HG03175 (cell line): Measurements from ENCODE around the gene ING5.

Experiments used
- ATAC-seq: cut with Tn5 transposase; IDR thresholded peaks from one replicate; pipeline ENCODE4 v1.9.1; 2021; ENCODE audit warnings: mild to moderate bottlenecking, moderate library complexity; ENCODE audit not compliant: unreplicated experiment

ING5 gene

DNA sequence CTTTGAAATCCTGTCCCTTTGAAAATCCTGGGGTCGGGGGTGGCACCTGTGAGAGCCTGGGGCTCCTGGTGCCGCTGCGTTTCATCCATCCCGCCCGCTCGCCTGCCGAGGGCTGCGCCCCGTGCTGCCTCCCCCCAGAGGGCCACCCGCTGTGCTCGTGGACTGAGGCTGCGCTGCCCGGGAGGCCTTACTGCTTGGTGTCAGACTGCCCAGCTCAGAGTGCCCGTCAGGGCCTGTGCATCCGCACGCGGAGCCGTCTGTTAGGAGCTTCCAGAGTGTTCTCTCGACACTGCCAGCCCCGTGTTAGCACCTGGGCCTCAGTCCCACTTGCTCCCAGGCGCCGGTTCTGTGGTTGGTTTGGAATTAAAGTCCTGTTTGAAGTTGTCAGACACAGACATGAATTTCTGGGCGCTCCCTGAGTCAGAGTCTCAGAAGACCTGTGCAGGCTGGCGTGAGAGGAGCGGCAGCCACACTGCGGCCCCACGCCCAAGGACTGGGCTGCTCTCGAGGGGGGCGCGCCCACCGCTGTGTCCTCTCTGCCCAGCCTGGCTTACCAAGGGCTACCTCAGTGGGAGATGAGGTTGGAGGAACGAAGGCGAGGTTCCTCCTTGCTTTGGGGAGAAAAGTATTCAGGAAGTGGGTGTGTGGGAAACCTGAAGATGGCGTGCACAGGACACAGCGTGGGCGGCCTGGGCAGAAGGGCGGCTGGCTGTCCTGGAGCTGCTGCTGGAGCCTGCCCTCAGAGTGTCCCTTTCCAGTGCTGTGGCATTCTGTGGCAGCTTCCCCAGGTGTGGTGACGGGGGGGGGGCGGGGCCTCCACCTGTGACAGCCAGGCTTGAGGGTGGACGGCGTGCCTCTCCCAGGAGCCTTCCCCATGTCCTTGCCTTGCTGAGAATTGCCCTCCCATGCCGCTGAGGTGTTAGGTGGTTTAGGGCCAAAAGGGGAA, 29.3 kb upstream of the ING5 start:
- no peak for ATAC-seq

GRCh38 chr2:241673189-241673663, 28.6 kb upstream of the ING5 start:
- no peak for ATAC-seq

DNA sequence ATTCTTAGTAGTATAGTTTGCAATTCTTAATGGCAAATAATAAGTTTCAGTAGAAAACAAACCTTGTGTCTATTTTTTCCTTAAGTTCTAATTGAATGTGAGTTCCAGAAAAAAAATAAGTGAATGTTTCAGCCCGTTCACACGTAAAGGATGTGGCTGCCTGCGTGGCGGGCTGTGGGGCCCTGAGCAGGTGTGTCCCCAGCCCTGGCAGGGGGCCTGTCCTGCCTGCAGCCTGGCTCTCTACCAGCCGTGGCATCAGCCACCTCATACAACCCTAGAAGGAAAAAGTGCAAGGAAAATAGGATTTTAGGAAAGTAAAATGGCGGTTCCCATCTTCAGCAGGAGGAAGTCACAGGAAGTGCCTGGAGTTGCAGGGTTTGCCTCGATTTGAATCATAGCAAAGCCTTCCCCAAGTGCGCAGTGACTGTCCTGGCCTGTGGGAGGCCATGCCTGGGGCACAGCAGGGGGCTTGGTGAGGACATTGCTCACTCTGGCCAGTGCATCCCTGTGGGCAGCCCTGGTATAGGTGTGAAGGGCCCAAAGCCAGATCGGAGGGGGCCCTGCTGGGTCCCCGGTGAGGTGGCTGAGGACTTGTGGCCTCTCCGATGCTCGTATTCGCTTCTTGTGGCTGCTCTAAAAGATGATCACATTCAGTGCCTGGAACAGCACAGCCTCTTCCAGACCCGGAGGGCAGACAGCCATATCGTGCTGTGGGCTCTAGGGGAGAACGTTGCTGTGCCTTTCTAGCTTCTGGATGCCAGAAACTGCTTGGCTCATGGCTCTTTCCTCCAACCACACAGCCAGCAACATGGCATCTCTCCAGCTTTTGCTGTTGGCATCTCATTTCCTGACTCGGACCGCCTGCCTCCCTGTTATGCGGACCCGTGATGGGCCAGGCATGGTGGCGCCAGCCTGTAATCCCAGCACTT, 27.8 kb upstream of the ING5 start:
- ATAC-seq, result no peak

DNA sequence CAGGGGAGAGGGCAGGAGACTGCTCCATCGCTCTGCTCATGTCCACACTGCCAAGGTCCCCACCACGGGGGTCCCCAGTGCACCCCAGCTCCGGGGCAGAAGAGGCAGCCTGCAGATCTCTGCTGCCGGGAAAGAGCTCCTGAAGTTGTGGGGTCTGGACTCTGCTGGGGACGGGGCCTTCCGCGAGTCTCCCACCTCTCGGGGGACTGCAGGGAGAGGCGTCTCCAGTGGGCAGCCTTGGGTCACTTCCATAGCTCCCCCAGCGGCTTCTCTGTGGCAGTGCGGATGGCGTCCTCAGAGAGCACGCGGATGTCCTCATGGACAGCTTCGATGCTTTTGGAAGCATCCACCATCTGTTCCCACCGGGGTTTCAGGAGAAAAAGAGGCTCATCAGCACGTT, 26.0 kb upstream of the ING5 start:
- no peak for ATAC-seq

DNA sequence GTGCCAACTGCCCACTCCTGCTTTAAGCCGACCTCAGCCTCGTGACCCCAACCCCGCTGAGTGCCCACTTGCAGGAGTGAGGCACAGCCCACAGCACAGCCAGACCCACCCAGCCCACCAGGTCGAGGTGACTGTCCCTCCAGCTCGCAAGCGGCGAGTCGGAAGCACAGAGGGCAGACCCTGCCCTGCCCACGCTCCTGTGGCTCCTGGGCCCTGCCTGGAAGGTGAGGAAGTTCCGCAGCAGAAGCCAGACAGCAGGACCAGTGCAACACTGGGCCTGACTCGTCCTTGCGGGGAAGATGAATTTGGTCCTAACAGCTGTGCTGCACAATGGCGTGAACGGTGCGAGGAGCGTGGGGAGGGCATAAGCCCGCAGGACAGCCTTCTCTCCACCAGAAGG, 25.2 kb upstream of the ING5 start:
- no peak for ATAC-seq

DNA sequence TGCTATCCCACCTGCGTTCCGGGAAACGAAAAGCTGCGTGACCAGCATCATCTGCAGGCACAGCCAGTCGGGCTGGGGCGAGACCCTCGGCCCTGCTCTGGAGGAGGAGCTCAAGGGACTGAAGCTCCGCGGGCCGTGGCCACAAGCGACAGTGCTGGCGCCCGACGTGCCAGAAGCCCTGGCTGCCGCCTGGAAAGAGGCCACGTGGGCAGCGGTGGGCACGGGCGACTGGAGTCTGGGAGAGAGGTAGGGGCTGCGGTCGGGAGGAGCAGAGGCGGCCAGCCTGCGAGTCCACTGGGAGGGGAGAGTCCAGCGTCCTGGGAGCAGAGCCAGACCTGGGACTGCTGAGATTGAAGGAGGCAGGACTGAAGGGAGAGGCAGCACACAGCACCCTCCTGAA, 24.4 kb upstream of the ING5 start:
- no peak for ATAC-seq

- no peak for ATAC-seq
These were observed 23.5 kb upstream of the ING5 start for GRCh38 chr2:241678307-241678706.

DNA sequence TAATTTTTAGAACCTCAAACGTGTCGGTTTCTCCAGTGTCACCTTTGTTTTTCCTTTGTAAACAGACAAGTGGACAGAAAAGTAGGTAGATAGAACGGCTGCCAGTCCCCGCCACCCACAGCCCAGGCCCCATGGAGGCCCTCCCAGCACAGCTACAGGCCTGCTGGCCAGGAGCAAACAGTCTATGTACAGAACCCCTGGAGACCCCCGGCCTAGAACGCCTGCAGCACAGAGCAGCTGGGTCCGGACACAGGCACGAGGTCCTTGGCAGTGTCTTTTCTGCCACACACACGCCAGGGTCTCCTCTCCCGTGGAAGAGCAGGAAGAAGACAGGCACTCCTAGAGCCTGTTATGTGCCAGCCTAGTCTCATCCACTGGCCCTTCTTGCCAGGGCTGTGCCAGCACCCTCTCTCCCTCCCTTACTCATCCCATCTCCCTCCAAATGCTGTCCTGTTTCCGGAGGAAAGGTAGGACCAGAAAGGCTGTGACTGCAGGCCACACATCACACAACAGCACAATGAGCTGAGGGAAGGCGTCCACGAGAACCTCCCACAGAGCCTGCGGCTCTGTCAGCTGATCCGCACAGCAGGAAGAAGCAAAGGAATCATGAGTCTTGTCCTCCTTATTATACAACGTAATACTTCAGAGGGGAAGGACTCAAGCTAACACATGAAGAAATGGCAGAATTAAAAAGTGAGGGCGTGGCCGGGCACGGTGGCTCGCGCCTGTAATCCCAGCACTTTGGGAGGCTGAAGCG, 22.9 kb upstream of the ING5 start:
- no peak for ATAC-seq

DNA sequence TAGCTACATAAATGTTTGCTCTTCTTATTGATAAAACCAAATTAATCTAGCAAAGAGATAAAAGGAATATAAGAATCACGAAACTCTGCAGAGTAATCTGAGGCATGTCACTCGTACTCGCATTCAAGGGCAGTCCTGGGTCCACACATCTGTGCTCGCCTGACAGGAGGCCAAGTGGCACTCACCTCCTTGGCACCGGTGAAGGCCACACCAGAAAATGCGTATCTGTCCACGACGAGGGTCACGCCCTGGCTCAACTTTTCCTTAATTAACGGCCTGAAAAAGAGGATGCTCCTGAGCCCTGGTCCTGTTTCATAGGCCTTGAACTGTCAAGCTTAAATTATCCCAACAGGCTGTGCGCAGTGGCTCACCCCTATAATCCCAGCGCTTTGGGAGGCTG, 21.8 kb upstream of the ING5 start:
- ATAC-seq, result no peak

DNA sequence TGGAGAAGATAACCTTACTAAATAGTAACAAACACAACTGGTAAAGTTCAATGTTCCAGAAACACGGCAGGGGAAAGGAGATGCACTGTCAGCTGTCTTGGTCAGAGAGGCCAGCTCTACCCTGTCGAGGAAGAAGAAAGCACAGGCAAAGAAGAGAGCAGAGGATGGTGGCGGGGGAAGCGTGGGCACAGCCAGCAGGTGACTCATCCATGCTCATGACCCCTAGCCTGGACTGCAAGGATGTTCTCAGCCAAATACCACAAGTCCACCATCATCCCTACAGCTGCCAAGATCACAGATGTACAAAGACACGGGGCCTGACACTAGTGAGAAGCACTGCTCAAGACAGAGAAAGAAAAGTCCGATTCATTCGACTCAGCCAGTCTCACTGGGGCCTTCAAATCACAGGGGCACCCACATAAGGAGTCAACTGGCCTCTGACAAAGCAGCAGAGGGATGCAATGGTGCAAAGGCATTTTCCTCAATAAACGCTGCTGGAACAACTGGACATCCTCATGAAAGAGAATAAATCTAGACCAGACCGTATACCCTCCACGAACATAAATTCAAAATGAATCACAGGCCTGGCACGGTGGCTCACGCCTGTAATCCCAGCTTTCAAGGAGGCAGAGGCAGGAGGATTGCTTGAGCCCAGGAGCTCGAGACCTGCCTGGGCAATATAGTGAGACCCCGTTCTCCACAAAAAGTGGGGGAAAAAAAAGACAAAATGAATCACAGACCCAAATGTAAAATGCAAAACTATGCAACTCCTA, 20.8 kb upstream of the ING5 start:
- no peak for ATAC-seq

DNA sequence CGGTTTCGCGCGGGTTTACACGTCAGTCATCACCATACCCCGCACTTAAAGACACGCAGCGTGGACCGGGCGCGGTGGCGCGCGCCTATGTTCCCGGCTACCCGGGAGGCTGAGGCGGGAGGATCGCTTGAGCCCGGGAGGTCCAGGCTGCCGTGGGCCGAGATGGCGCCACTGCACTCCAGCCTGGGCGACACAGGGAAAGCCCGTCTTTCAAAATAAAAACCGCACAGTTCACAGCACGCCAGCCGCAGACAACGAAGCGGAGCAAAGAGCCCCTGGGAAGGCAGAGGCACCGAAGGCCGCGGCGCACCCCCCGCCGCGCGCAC, 15.6 kb upstream of the ING5 start:
- ATAC-seq, result peak; percentile 11

DNA sequence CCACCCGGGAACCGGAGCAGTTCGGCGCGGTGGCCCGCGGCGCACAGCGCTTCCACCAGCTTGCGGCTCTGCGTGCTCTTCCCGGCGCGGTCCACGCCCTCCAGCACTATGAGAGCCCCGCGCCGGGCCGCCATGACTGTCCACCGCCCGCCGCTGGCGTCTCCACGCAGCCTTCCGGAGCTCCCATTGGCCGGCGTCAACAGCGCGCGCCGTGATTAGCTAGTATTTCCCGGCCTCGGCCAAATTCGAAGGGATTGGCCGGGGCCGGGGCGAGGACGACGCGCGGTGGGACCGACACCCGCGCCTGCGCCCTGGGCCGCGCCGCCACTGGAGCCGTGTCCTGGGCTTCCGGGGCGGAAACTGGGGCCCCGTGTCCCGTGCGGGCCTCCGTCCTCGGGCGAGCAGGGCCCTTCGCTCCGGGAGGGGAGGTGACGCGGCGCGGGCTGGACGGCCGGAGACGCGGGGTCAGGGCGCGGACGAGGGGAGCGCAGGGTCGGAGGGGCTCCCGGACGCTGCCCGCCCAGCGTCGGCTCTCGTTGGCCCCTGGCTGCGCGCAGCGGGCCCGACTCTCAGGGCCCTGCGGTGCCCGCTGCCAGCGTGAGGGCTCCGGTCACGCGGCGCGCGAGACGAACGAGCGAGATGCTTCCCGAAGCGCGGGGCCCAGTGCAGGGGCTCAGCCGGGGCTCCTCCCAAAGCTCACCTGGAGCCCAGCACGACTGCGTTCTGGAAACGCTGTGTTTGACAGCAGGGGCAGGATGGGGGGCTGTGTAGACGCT, 15.0 kb upstream of the ING5 start, which contains the start of gene DTYMK:
Gene DTYMK (minus strand): TSS at position 166 of the 776 bp plus-strand sequence. CDS start 32 bp downstream, at position 134.
- peak; percentile 94 for ATAC-seq

DNA sequence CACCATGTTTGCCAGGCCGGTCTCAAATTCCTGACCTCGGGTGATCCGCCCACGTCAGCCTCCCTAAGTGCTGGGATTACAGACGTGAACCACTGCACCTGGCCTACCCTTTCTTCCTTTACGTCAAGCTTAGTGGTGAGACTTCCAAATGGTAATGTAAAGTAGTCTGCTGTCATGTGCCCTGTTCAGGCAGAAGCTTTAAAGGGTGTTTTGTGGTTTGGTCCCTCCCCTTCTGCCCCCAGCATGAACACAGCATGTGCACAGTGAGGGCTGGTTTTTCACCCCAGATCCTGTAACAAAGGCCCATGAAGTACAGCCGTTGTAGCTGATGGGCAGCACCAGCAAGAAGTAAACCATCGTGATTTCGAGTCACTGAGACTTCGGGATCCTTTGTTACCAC, 12.5 kb upstream of the ING5 start:
- ATAC-seq, result no peak

GRCh38 chr2:241690202-241690717, 11.6 kb upstream of the ING5 start:
- ATAC-seq, result no peak

GRCh38 chr2:241692448-241692847, 9.4 kb upstream of the ING5 start:
- no peak for ATAC-seq

DNA sequence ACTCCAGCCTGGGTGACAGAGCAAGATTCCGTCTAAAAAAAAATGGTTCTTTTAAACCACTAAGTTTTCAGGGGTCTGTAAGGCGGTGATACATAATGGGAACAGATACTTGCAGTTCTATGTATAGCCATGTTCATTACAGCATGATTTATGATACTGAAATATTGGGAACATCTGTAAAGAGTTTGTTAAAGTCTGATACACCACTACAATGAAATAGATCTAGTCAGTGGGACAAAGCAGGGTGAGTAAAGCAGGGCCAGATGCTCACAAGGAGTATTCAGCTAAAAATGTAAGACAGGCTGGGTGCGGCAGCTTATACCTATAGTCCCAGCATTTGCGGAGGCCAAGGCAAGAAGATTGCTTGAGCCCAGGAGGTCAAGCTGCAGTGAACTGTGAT, 6.2 kb upstream of the ING5 start:
- no peak for ATAC-seq

- ATAC-seq, result no peak
These were observed 765 bp upstream of the ING5 start for GRCh38 chr2:241701149-241701398.

DNA sequence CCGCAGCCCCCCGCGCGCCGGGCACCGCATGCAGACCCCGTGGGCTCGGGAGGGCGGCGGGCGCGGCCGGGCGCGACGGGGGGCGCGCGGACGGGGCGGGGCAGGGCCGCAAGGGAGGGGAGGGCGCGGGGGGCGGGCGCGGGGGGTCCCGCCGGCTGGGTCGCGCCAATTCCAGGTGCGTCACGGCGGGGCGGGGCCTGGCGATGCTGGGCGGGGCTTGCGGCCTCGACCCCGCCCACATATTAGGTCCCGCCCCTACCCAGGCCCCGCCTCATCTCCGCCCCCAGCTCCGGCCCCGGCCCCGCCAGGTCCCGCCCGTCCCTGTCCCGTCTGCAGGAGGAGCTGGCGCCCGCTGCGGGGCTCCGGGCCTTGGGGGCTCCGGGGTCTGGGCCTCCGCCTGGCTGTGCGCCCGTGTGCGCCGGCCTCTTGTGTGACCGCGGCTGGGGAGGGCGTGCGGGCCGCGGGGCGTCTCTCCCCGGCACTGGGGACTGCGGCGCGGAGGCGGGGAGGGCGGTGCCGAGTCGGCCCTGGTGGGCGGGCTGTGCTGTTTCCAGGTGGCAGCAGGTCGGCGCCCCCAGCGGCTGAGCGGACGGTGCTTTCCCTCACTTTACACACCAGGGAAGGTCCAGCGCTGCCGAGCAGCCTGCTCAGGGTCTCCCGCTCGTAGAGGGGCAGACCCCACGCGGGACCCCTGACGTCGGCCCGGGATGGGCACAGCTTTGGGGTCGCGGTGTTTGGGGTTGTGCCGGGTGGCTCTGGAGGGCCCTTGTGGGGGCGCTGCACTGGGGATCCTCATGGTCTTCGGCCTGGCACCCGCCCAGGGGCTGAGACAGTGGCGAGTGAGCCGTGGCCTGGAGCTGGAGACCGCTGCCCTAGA, 554 bp downstream of the ING5 start:
- peak; percentile 72 for ATAC-seq
